Heart right ventricle (tissue), 16 donors: ENCODE data around the gene KRTAP12-3. TPM values are rescaled to one million over a fixed set of nuclear protein-coding genes. Genes with fewer than 3 reads are reported as not detected.
"Not testable (repeated sequence)": the region's sequence is repeated elsewhere in the genome, so short reads cannot be mapped to it uniquely, and the experiment has no call there.

Source experiments
- ATAC-seq, 8 donors: fragments of 200-7000 bp; cut with Tn5 transposase; one replicate each; pipeline ENCODE4 v1.9.1; 2020; ENCODE audit warnings: mild to moderate bottlenecking in 8 of 8, moderate library complexity in 8 of 8, moderate number of reproducible peaks in 1 of 8
- DNase-seq, 2 donors: peaks; one replicate each; pipeline ENCODE4 v3.0.0-alpha.2; 2020
- H3K27ac ChIP-seq, 10 donors: fragments of 200-600 bp; sonication (generic) in 2 of 10; one replicate each; pipeline versions ENCODE4 v1.5.0 to v1.8.0; 2020 to 2022; ENCODE audit warnings: mild to moderate bottlenecking in 3 of 10
- H3K27me3 ChIP-seq, 7 donors: fragments of 200-600 bp; one replicate each; pipeline ENCODE4 v1.8.0; 2021 to 2022; ENCODE audit warnings: mild to moderate bottlenecking in 2 of 7
- H3K36me3 ChIP-seq, 9 donors: fragments of 200-600 bp; sonication (generic) in 1 of 9; one replicate each; pipeline versions ENCODE4 v1.5.0 to v1.8.0; 2020 to 2022; ENCODE audit warnings: mild to moderate bottlenecking in 2 of 9
- H3K4me1 ChIP-seq, 9 donors: fragments of 200-600 bp; sonication (generic) in 1 of 9; one replicate each; pipeline versions ENCODE4 v1.5.0 to v1.8.0; 2020 to 2022; ENCODE audit warnings: mild to moderate bottlenecking in 4 of 9
- H3K4me3 ChIP-seq, 10 donors: fragments of 200-600 bp; sonication (generic) in 2 of 10; one replicate each; pipeline versions ENCODE4 v1.5.0 to v1.8.0; 2020 to 2022; ENCODE audit warnings: mild to moderate bottlenecking in 7 of 10, moderate library complexity in 2 of 10
- H3K9me3 ChIP-seq, 11 donors: fragments of 200-600 bp in 10 of 11; sonication (generic) in 2 of 11; one replicate each; pipeline versions ENCODE4 v1.5.0 to v1.8.0; 2013 to 2022; ENCODE audit warnings: mild to moderate bottlenecking in 2 of 11, control low read depth in 1 of 11, moderate library complexity in 1 of 11
- CTCF ChIP-seq, 9 donors: fragments of 200-600 bp; sonication (generic) in 2 of 9; IDR thresholded peaks; one replicate each; pipeline versions ENCODE4 v1.5.0 to v1.8.0; 2021 to 2022; ENCODE audit warnings: antibody characterized with exemption in 9 of 9, mild to moderate bottlenecking in 5 of 9, moderate library complexity in 1 of 9
- WGBS, 2 donors: extraction: QIAGEN DNeasy Blood & Tissue Kit; methylation state at CpG; one replicate each; pipeline ENCODE4 v1.1.7; 2013; ENCODE audit warnings: inconsistent platforms in 1 of 2; 5-methylcytosine and 5-hydroxymethylcytosine counted together
- intact Hi-C, 10 donors: fragments of 100-400 bp; cut with DNase I; formaldehyde crosslinking; loops; one replicate each; pipeline versions ENCODE4 v1.11.1 to v1.14.2; 2022
- polyA plus RNA-seq, 2 donors: library from polyadenylated mRNA; stranded (reverse); fragments of 200-250 nt; gene quantifications; one replicate each; pipeline ENCODE4 v1.2.3, GENCODE V29; 2013
- total RNA-seq, 10 donors: library from RNA; stranded (reverse); fragmentation: NEBNext Ultra II Directional in 3 of 10; extraction: Animal tissue kit (Norgen Biotek cat#: 25700) in 3 of 10; gene quantifications; one replicate each; pipeline versions ENCODE4 v1.2.1 to v1.2.4, GENCODE V29; 2021 to 2023
- donor health status: Arrhythmogenic right ventricular cardiomyopathy.
- donor health status: ischemic (EF 13 %, LVEDD 7.1; RV severe dilation, severe dysfunction).
- donor health status: healthy with polysubstance abuse.
- donor health status: DM: no; HTN: yes; CAD: no.
- donor health status: DM: no; HTN: no; CAD: no.
- donor health status: ischemic (EF 25% LVEDD 6.9; RV normal size, moderate dysfunction).
- donor health status: ischemic (EF 25% LVEDD 5.7; RV mildly dilated, moderate dysfunction).
- donor health status: healthy.
- donor health status: DM: yes; HTN: yes; CAD: no.
- donor health status: Ischemic cardiomyopathy.
- donor health status: ischemic (EF 35%, LVEDD 5.7; RV mildly dilated, moderate dysfunction).
- donor health status: nonischemic (EF 11% LVEDD 7.7; RV severe dilation, severe dysfunction).
- donor health status: DM: yes; HTN: yes; CAD: no.
- donor health status: PGD.
- donor health status: ischemic (EF 29% LVEDD 5.4; RV normal size, mild dysfunction).
- donor health status: nonischemic (EF 23%, LVEDD 6.1; RV moderate dilation, normal function).

Gene KRTAP12-3
- total and polyA plus RNA-seq, 12 donors = not detected

- Histone ChIP-seq H3K9me3 (peaks cover 0 to 31% (median 12%) of the 10 kb centered on the region in 11 donors), H3K4me1 (no peaks in the 10 kb centered on the region), H3K27me3 (peaks cover 0 to 69% (median 55%) of the 10 kb centered on the region in 7 donors), H3K4me3 (no peak overlapping the region), H3K27ac (no peak overlapping the region), H3K36me3 (no peaks in the 10 kb centered on the region)
- ATAC-seq (peak in 1 of 8 donors; percentile 18), DNase-seq (no peak)
- TF ChIP-seq CTCF (IDR thresholded peaks at IDR 0.05) = no peak
- intact Hi-C loops = no loop called here
- WGBS, 2 donors = 53 to 68% methylated on average over 10 of the region's 10 CpGs
Measured at GRCh38 chr21:44696572-44696971, 38.8 kb downstream of the KRTAP12-3 start.

- intact Hi-C loops, DNase-seq, ATAC-seq, H3K4me1 ChIP-seq, H3K4me3 ChIP-seq, H3K27ac ChIP-seq, H3K36me3 ChIP-seq: not testable (repeated sequence)
- WGBS, 2 donors = 28 to 35% methylated on average over 18 to 20 of the region's 21 CpGs
- H3K9me3 ChIP-seq = peaks cover 0 to 24% (median 12%) of the 10 kb centered on the region in 11 donors
- peaks cover 0 to 76% (median 61%) of the 10 kb centered on the region in 7 donors for H3K27me3 ChIP-seq
Measured at GRCh38 chr21:44697172-44697810, 39.6 kb downstream of the KRTAP12-3 start, which contains the start of gene KRTAP10-12. Gene KRTAP10-12 (plus strand): TSS chr21:44697172. CDS start chr21:44697202, 30 bp downstream.

GRCh38 chr21:44697811-44698734 is 40.3 kb downstream of the KRTAP12-3 start:
- Histone ChIP-seq H3K4me1 (no peaks in the 10 kb centered on the region), H3K4me3 (no peak overlapping the region), H3K36me3 (no peaks in the 10 kb centered on the region), H3K27me3 (peaks cover 0 to 84% (median 68%) of the 10 kb centered on the region in 7 donors), H3K9me3 (peaks cover 0 to 17% (median 9%) of the 10 kb centered on the region in 11 donors), H3K27ac (no peak overlapping the region)
- peak in 2 of 8 donors; percentile 20 to 22 for ATAC-seq
- no peak for TF ChIP-seq CTCF (IDR thresholded peaks at IDR 0.05)
- WGBS, 2 donors = 23 to 24% methylated on average over 35 of the region's 35 CpGs
- intact Hi-C loops = no loop called here
- no peak for DNase-seq

- Histone ChIP-seq H3K27ac (no peak overlapping the region), H3K4me1 (no peaks in the 10 kb centered on the region), H3K36me3 (no peaks in the 10 kb centered on the region), H3K4me3 (no peak overlapping the region), H3K9me3 (peaks cover 0 to 2% (median 0%) of the 10 kb centered on the region in 11 donors), H3K27me3 (peaks cover 0 to 97% (median 83%) of the 10 kb centered on the region in 7 donors)
- intact Hi-C loops = no loop called here
- no peak for ATAC-seq
- no peak for DNase-seq
- WGBS, 2 donors = 39% methylated on average over 17 of the region's 17 CpGs
- TF ChIP-seq CTCF (IDR thresholded peaks at IDR 0.05) = no peak
Measured at GRCh38 chr21:44699502-44700001, 41.8 kb downstream of the KRTAP12-3 start.
